ENCODE data around the gene POLL. TPM values are rescaled to one million over a fixed set of nuclear protein-coding genes. Genes with fewer than 3 reads are reported as not detected.

POLL gene
- total and polyA plus RNA-seq, 2 experiments from 2014 or later = 17.3 to 24.3 TPM

- H3K27ac Mint-ChIP-seq = no peak overlapping the region
- Histone ChIP-seq H2AFZ (no peak overlapping the region), H3K9me2 (ENCODE audit: insufficient read depth) (no peaks in the 10 kb centered on the region), H3K4me2 (no peak overlapping the region), H3F3A (replicated peaks; ENCODE audit: low read depth) (no peaks in the 10 kb centered on the region), H3K4me3 (no peak overlapping the region), H3K79me2 (replicated peaks; ENCODE audit: insufficient read depth) (no peaks in the 10 kb centered on the region), H4K20me1 (replicated peaks; ENCODE audit: insufficient read depth) (no peaks in the 10 kb centered on the region), H3K27me3 (ENCODE audit: insufficient read depth) (no peaks in the 10 kb centered on the region), H3K36me3 (ENCODE audit: insufficient read depth) (peaks cover 3% of the 10 kb centered on the region; the same call in 1 of the 2 replicates), H3K4me1 (ENCODE audit: insufficient read depth) (no peaks in the 10 kb centered on the region), H3K27ac (ENCODE audit: low read depth) (no peak overlapping the region)
- ATAC-seq (no peak), DNase-seq (ENCODE audit: low spot score) (no peak)
- H3K27me3 Mint-ChIP-seq (ENCODE audit: insufficient read depth, low read depth, poor library complexity) = peaks cover 4% of the 10 kb centered on the region
- TF ChIP-seq JUNB (IDR thresholded peaks at IDR 0.05; ENCODE audit: unreplicated experiment) (no peak), CTCF (conservative IDR thresholded peaks at IDR 0.05; ENCODE audit: low read depth in 2 of 2) (no peak), POLR2AphosphoS5 (IDR thresholded peaks at IDR 0.05; ENCODE audit: low read depth) (no peak)
- H3K9me3 Mint-ChIP-seq = no peaks in the 10 kb centered on the region
- no peaks in the 10 kb centered on the region for H3K4me1 Mint-ChIP-seq
- H3K36me3 Mint-ChIP-seq (ENCODE audit: low read depth) = peaks cover 8% of the 10 kb centered on the region
- no peak overlapping the region for H3K4me3 Mint-ChIP-seq
These were observed 36.6 kb upstream of the POLL start for GRCh38 chr10:101624526-101625102.

GRCh38 chr10:101623528-101623927, 35.5 kb upstream of the POLL start:
- H3K27ac Mint-ChIP-seq = no peak overlapping the region
- no peaks in the 10 kb centered on the region for H3K4me1 ChIP-seq (ENCODE audit: insufficient read depth)
- peaks cover 8% of the 10 kb centered on the region for H3K36me3 Mint-ChIP-seq (ENCODE audit: low read depth)
- peaks cover 4% of the 10 kb centered on the region for H3K27me3 Mint-ChIP-seq (ENCODE audit: insufficient read depth, low read depth, poor library complexity)
- H3K9me3 Mint-ChIP-seq = no peaks in the 10 kb centered on the region
- H3K27me3 ChIP-seq (ENCODE audit: insufficient read depth) = no peaks in the 10 kb centered on the region
- peaks cover 3% of the 10 kb centered on the region; the same call in 1 of the 2 replicates for H3K36me3 ChIP-seq (ENCODE audit: insufficient read depth)
- H4K20me1 ChIP-seq (replicated peaks; ENCODE audit: insufficient read depth) = no peaks in the 10 kb centered on the region
- H3K9me2 ChIP-seq (ENCODE audit: insufficient read depth) = no peaks in the 10 kb centered on the region
- no peak for ATAC-seq
- H3K4me3 Mint-ChIP-seq = no peak overlapping the region
- no peak overlapping the region for H3K27ac ChIP-seq (ENCODE audit: low read depth)
- no peak overlapping the region for H3K4me3 ChIP-seq
- no peak overlapping the region for H2AFZ ChIP-seq
- DNase-seq (ENCODE audit: low spot score) = no peak
- no peaks in the 10 kb centered on the region for H3K4me1 Mint-ChIP-seq
- no peaks in the 10 kb centered on the region for H3K79me2 ChIP-seq (replicated peaks; ENCODE audit: insufficient read depth)
- H3K4me2 ChIP-seq = no peak overlapping the region
- H3F3A ChIP-seq (replicated peaks; ENCODE audit: low read depth) = no peaks in the 10 kb centered on the region
- TF ChIP-seq ZNF114 (CRISPR knock-in tag; IDR thresholded peaks at IDR 0.05) (no peak), POLR2AphosphoS5 (IDR thresholded peaks at IDR 0.05; ENCODE audit: low read depth) (no peak), CTCF (conservative IDR thresholded peaks at IDR 0.05; ENCODE audit: low read depth in 2 of 2) (no peak), CREB1 (CRISPR knock-in tag; IDR thresholded peaks at IDR 0.05; ENCODE audit: low read depth) (no peak), ETS1 (IDR thresholded peaks at IDR 0.05) (no peak), NANOG (IDR thresholded peaks at IDR 0.05; ENCODE audit: borderline replicate concordance) (no peak), EZH2phosphoT487 (IDR thresholded peaks at IDR 0.05; ENCODE audit: unreplicated experiment) (no peak), JUNB (IDR thresholded peaks at IDR 0.05; ENCODE audit: unreplicated experiment) (no peak), EZH2 (IDR thresholded peaks at IDR 0.05; ENCODE audit: low read depth, unreplicated experiment) (no peak), ZNF331 (CRISPR knock-in tag; IDR thresholded peaks at IDR 0.05; ENCODE audit: low read depth) (no peak)

Data from GM23338 (cell line).